Spleen (tissue), 11 donors: ENCODE data around the gene PAK1. TPM values are rescaled to one million over a fixed set of nuclear protein-coding genes. Genes with fewer than 3 reads are reported as not detected.
A peak's percentile ranks its signal among the peaks of the same experiment; 100 is the strongest.

ENCODE experiments used
- DNase-seq: peaks from one replicate; pipeline ENCODE4 v3.0.0-alpha.2; 2020
- H3K27ac ChIP-seq, 8 donors: fragments of 200-600 bp; sonication (generic) in 7 of 8; 1 replicate in 4 of 8; 2 replicates in 4 of 8; pipeline versions ENCODE4 v1.5.0 to v1.8.0; 2016 to 2021; ENCODE audit warnings: inconsistent platforms in 4 of 8, mild to moderate bottlenecking in 4 of 8, moderate library complexity in 1 of 8
- H3K27me3 ChIP-seq, 7 donors: fragments of 200-600 bp; sonication (generic) in 6 of 7; replicated peaks in 1 of 7; 1 replicate in 4 of 7; 2 replicates in 3 of 7; pipeline versions ENCODE4 v1.5.0 to v1.8.0; 2016 to 2021; ENCODE audit warnings: inconsistent platforms in 3 of 7, mild to moderate bottlenecking in 1 of 7
- H3K36me3 ChIP-seq, 6 donors: fragments of 200-600 bp; sonication (generic) in 5 of 6; 1 replicate in 4 of 6; 2 replicates in 2 of 6; pipeline versions ENCODE4 v1.5.0 to v1.8.0; 2016 to 2021; ENCODE audit warnings: inconsistent platforms in 2 of 6
- H3K4me1 ChIP-seq, 6 donors: fragments of 200-600 bp; sonication (generic) in 5 of 6; 1 replicate in 3 of 6; 2 replicates in 3 of 6; pipeline versions ENCODE4 v1.5.0 to v1.8.0; 2016 to 2021; ENCODE audit warnings: inconsistent platforms in 3 of 6
- H3K4me3 ChIP-seq, 8 donors: fragments of 200-600 bp; sonication (generic) in 7 of 8; 1 replicate in 4 of 8; 2 replicates in 4 of 8; pipeline versions ENCODE4 v1.5.0 to v1.8.0; 2016 to 2021; ENCODE audit warnings: inconsistent platforms in 4 of 8, mild to moderate bottlenecking in 4 of 8, moderate library complexity in 2 of 8
- H3K9me3 ChIP-seq, 8 donors: fragments of 200-600 bp; sonication (generic) in 7 of 8; 1 replicate in 4 of 8; 2 replicates in 4 of 8; pipeline versions ENCODE4 v1.5.0 to v1.8.0; 2016 to 2021; ENCODE audit warnings: inconsistent platforms in 4 of 8
- CTCF ChIP-seq, 11 experiments: fragments of 200-600 bp in 7 of 11; fragments of 450-650 bp in 4 of 11; sonication (generic) in 4 of 11; IDR thresholded peaks in 8 of 11; conservative IDR thresholded peaks in 3 of 11; 1 replicate in 7 of 11; 2 replicates in 4 of 11; pipeline versions ENCODE4 v1.4.0 to v1.8.0; 2016 to 2021; ENCODE audit warnings: antibody characterized with exemption in 11 of 11, inconsistent platforms in 4 of 11, mild to moderate bottlenecking in 1 of 11
- POLR2A ChIP-seq, 3 donors: fragments of 450-650 bp; IDR thresholded peaks; one replicate each; pipeline ENCODE4 v1.5.1; 2017; ENCODE audit warnings: antibody characterized with exemption in 3 of 3, mild to moderate bottlenecking in 1 of 3
- POLR2AphosphoS5 ChIP-seq, 3 donors: sonication (generic); formaldehyde crosslinking; IDR thresholded peaks; one replicate each; pipeline ENCODE4 v1.5.1; 2017; ENCODE audit warnings: antibody characterized with exemption in 3 of 3
- WGBS, 5 donors: extraction: QIAGEN DNeasy Blood & Tissue Kit in 3 of 5; methylation state at CpG; one replicate each; pipeline versions ENCODE4 v1.1.5 to v1.1.7; 2013 to 2018; 5-methylcytosine and 5-hydroxymethylcytosine counted together
- intact Hi-C: fragments of 100-400 bp; cut with DNase I; formaldehyde crosslinking; loops from one replicate; pipeline ENCODE4 v1.15.0; 2023; ENCODE audit warnings: low total_unique reads
- polyA plus RNA-seq, 3 donors: library from polyadenylated mRNA; stranded (reverse); fragments of 200-250 nt; gene quantifications; one replicate each; pipeline ENCODE4 v1.2.1, GENCODE V29; 2013
- total RNA-seq, 7 donors: library from RNA; depleted of rRNA in 3 of 7; stranded (reverse); fragments of >200 nt in 3 of 7; fragmentation: NEBNext Ultra II Directional in 4 of 7; extraction: Animal tissue kit (Norgen Biotek cat#: 25700) in 4 of 7; gene quantifications; one replicate each; pipeline versions ENCODE4 v1.1.0 to v1.2.1, GENCODE V29; 2016 to 2021
- donor health status: healthy with polysubstance abuse.
- donor health status: DM: no; HTN: no; CAD: no; lungs with moderate emphysema.
- donor health status: DM: no; HTN: no; CAD: no.
- donor health status: Bipolar disorder and iron deficiency.
- donor health status: healthy.
- donor health status: DM: no; HTN: no; CAD: no.
- donor health status: DM: yes; HTN: yes; CAD: no.

PAK1 gene
- total and polyA plus RNA-seq, 10 donors, result 9.3 to 76.5 (median 37.5) TPM

- DNase-seq, result no peak
- no peaks in the 10 kb centered on the region for H3K9me3 ChIP-seq
- intact Hi-C loops, result no loop called here
- H3K36me3 ChIP-seq, result no peaks in the 10 kb centered on the region
- no peak overlapping the region for H3K4me3 ChIP-seq
- H3K4me1 ChIP-seq, result peaks cover 0 to 19% (median 1%) of the 10 kb centered on the region in 6 donors
- peaks cover 0 to 2% (median 0%) of the 10 kb centered on the region in 7 donors for H3K27me3 ChIP-seq
- no peak for TF ChIP-seq CTCF (IDR thresholded peaks at IDR 0.05 in 8 of 11, conservative IDR thresholded peaks at IDR 0.05 in 3 of 11)
- no peak for TF ChIP-seq POLR2AphosphoS5 (IDR thresholded peaks at IDR 0.05)
- TF ChIP-seq POLR2A (IDR thresholded peaks at IDR 0.05), result no peak
- peak overlapping the region in 1 of 8 donors; percentile 35 for H3K27ac ChIP-seq
- 24 to 47% (median 30%) methylated on average over 2 of the region's 2 CpGs for WGBS, 5 donors
These were observed 38.2 kb upstream of the PAK1 start for GRCh38 chr11:77512092-77512491.

GRCh38 chr11:77510851-77511250, 37.0 kb upstream of the PAK1 start:
- Histone ChIP-seq H3K4me1 (peaks cover 0 to 19% (median 1%) of the 10 kb centered on the region in 6 donors), H3K27ac (no peak overlapping the region), H3K9me3 (no peaks in the 10 kb centered on the region), H3K4me3 (no peak overlapping the region), H3K27me3 (peaks cover 0 to 2% (median 0%) of the 10 kb centered on the region in 7 donors), H3K36me3 (no peaks in the 10 kb centered on the region)
- TF ChIP-seq POLR2A (IDR thresholded peaks at IDR 0.05), result no peak
- TF ChIP-seq POLR2AphosphoS5 (IDR thresholded peaks at IDR 0.05), result no peak
- intact Hi-C loops, result no loop called here
- 31 to 71% (median 50%) methylated on average over 1 of the region's 1 CpG for WGBS, 5 donors
- DNase-seq, result no peak

- no peak for DNase-seq
- intact Hi-C loops, result no loop called here
- Histone ChIP-seq H3K27me3 (peaks cover 0 to 2% (median 0%) of the 10 kb centered on the region in 7 donors), H3K9me3 (no peaks in the 10 kb centered on the region), H3K4me3 (no peak overlapping the region), H3K27ac (no peak overlapping the region), H3K36me3 (no peaks in the 10 kb centered on the region), H3K4me1 (peaks cover 0 to 19% (median 1%) of the 10 kb centered on the region in 6 donors)
- WGBS, 5 donors, result 88 to 96% (median 92%) methylated on average over 3 of the region's 3 CpGs
- no peak for TF ChIP-seq CTCF (IDR thresholded peaks at IDR 0.05 in 8 of 11, conservative IDR thresholded peaks at IDR 0.05 in 3 of 11)
- TF ChIP-seq POLR2A (IDR thresholded peaks at IDR 0.05), result no peak
- TF ChIP-seq POLR2AphosphoS5 (IDR thresholded peaks at IDR 0.05), result no peak
These were observed 36.2 kb upstream of the PAK1 start for GRCh38 chr11:77510095-77510494.

- no peak overlapping the region for H3K27ac ChIP-seq
- H3K36me3 ChIP-seq, result no peaks in the 10 kb centered on the region
- H3K4me3 ChIP-seq, result no peak overlapping the region
- no peak for TF ChIP-seq POLR2AphosphoS5 (IDR thresholded peaks at IDR 0.05)
- no peak for TF ChIP-seq POLR2A (IDR thresholded peaks at IDR 0.05)
- TF ChIP-seq CTCF (IDR thresholded peaks at IDR 0.05 in 8 of 11, conservative IDR thresholded peaks at IDR 0.05 in 3 of 11), result no peak
- 83 to 94% (median 84%) methylated on average over 2 of the region's 2 CpGs for WGBS, 5 donors
- H3K9me3 ChIP-seq, result no peaks in the 10 kb centered on the region
- intact Hi-C loops, result no loop called here
- H3K27me3 ChIP-seq, result peaks cover 0 to 2% (median 0%) of the 10 kb centered on the region in 7 donors
- peaks cover 0 to 19% (median 1%) of the 10 kb centered on the region in 6 donors for H3K4me1 ChIP-seq
- DNase-seq, result no peak
These were observed 34.1 kb upstream of the PAK1 start for GRCh38 chr11:77508019-77508418.

- intact Hi-C loops, result no loop called here
- no peaks in the 10 kb centered on the region for H3K36me3 ChIP-seq
- WGBS, 5 donors, result 53 to 69% (median 58%) methylated on average over 2 of the region's 2 CpGs
These were observed 33.0 kb upstream of the PAK1 start for GRCh38 chr11:77506857-77507256.

More at GRCh38 chr11:77506857-77507256, 33.0 kb upstream of the PAK1 start:
- H3K9me3 ChIP-seq, result no peaks in the 10 kb centered on the region
- H3K27ac ChIP-seq, result no peak overlapping the region
- DNase-seq, result no peak
- TF ChIP-seq CTCF (IDR thresholded peaks at IDR 0.05 in 8 of 11, conservative IDR thresholded peaks at IDR 0.05 in 3 of 11), result no peak
- peaks cover 0 to 22% (median 9%) of the 10 kb centered on the region in 6 donors for H3K4me1 ChIP-seq
- H3K4me3 ChIP-seq, result no peak overlapping the region
- no peaks in the 10 kb centered on the region for H3K27me3 ChIP-seq
